ENCODE data around the gene GRIN3B.

GRIN3B gene

DNA sequence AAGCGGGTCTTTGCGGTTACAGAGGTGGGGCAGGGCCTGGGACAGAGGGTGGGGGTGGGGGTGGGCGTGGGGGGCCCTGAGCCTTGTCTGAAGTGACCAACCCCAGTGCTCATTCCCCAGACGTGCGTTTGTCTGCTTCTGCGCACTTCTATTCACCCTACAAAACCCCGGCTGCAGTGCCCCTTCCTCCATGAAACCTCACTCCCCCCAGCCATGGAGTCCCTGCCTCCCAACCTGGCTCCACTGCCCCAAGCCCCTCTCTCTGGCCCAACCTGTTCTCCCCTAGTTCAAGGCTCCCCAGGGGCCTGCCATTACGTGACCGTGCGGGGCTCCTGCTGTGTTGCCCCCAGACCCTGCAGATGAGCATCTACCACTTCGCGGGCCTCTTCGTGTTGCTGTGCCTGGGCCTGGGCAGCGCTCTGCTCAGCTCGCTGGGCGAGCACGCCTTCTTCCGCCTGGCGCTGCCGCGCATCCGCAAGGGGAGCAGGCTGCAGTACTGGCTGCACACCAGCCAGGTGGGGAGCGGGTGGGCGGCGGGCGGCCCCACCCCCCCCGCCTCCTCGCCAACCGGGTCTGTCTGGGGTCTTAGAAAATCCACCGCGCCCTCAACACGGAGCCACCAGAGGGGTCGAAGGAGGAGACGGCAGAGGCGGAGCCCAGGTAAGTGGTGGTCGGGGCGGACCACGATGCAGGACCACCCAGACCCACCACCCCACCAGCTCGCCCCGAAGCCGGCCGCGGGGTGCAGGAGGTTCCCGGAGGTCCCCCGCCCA is 8.2 kb downstream of the GRIN3B start:
- no peak overlapping the region for H3K27ac ChIP-seq
- TF ChIP-seq, protein P1, sequence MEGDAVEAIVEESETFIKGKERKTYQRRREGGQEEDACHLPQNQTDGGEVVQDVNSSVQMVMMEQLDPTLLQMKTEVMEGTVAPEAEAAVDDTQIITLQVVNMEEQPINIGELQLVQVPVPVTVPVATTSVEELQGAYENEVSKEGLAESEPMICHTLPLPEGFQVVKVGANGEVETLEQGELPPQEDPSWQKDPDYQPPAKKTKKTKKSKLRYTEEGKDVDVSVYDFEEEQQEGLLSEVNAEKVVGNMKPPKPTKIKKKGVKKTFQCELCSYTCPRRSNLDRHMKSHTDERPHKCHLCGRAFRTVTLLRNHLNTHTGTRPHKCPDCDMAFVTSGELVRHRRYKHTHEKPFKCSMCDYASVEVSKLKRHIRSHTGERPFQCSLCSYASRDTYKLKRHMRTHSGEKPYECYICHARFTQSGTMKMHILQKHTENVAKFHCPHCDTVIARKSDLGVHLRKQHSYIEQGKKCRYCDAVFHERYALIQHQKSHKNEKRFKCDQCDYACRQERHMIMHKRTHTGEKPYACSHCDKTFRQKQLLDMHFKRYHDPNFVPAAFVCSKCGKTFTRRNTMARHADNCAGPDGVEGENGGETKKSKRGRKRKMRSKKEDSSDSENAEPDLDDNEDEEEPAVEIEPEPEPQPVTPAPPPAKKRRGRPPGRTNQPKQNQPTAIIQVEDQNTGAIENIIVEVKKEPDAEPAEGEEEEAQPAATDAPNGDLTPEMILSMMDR (conservative IDR thresholded peaks at IDR 0.05), result no peak

- H3K27ac ChIP-seq, result no peak overlapping the region
- TF ChIP-seq, protein P1 (conservative IDR thresholded peaks at IDR 0.05), result no peak
Observed at GRCh38 chr19:1009041-1009980, 9.1 kb downstream of the GRIN3B start.

DNA sequence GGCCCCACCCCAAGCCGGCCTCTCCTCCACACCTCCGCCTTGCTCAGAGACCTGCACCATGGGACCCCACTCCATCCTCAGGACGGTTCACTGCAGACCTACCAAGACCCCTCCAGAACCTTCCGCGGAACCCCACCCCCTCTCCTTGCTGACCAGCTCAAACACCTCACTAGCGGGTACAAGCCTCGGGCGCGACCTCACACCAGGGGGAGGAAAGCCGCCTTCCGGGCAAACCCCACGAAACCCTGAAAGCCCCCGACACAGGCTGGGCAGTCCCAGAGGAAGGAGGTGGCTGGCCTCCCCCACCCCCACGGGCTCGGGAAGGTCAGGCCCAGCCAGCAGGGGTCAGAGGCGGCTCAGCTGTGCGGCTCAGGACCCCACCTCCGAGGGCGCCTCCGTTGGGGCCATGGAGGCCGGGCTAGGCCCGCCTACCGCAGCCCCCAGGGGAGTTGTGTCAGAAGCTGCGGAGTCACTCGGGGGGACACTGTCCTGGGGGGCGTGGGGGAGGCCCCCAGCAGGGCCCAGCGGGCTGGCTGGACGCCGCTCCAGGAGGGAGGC is 9.8 kb downstream of the GRIN3B start:
- TF ChIP-seq, protein P1 (conservative IDR thresholded peaks at IDR 0.05), result no peak
- H3K27ac ChIP-seq, result no peak overlapping the region

GRCh38 chr19:1010586-1011510 is 10.6 kb downstream of the GRIN3B start:
- TF ChIP-seq, protein P1 (conservative IDR thresholded peaks at IDR 0.05), result no peak
- no peak overlapping the region for H3K27ac ChIP-seq

DNA sequence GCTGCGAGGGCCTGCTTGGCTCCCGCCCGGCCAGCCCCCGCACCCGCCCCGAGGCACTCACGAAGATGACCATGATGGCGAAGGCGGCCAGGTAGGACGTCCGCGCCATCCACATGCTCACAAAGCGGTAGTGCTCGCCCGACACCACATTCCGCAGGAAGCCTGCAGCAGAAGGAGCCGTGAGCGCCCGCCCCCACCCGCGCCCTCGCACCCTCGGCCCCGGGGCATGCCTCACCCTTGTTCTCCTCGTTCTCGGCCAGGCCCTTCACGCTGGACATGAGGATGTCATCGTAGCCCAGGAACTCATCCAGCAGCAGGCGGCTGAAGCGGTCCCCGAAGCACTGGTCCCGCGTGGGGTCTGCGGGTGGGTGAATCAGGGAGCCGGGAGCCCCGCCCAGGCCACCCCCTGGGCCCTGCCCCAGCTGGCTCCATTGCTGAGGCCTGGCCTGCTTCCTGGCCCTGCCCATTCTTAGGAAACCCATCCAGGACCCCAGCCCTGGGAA is 11.7 kb downstream of the GRIN3B start:
- TF ChIP-seq, protein P1 (conservative IDR thresholded peaks at IDR 0.05), result no peak
- no peak overlapping the region for H3K27ac ChIP-seq

- H3K27ac ChIP-seq, result no peak overlapping the region
- TF ChIP-seq, protein P1 (conservative IDR thresholded peaks at IDR 0.05), result no peak
Observed at GRCh38 chr19:1012334-1012733, 12.1 kb downstream of the GRIN3B start.

Measured in VCaP (cell line).